GM12878 (cell line): ENCODE data around the gene P2RX1.

Experiments
- CTCF ChIP-seq, 3 experiments: IDR thresholded peaks in 2 of 3; conservative IDR thresholded peaks in 1 of 3; 2 replicates each; pipeline ENCODE4 v1.5.1; 2011; ENCODE audit warnings: low read depth in 3 of 3, low read length in 3 of 3, mild to moderate bottlenecking in 3 of 3, control low read depth in 2 of 3, moderate library complexity in 2 of 3, inconsistent platforms in 1 of 3, mixed read lengths in 1 of 3; ENCODE audit not compliant: control insufficient read depth in 2 of 3, insufficient read depth in 1 of 3; ENCODE audit errors: extremely low read depth in 1 of 3
- POLR2A ChIP-seq: IDR thresholded peaks from 2 replicates; pipeline ENCODE4 v1.6.1; 2011; ENCODE audit warnings: low read depth, mild to moderate bottlenecking, low read length
- ZZZ3 ChIP-seq: IDR thresholded peaks from 2 replicates; pipeline ENCODE4 v1.6.1; 2011; ENCODE audit warnings: low read depth; ENCODE audit not compliant: control insufficient read depth, insufficient read length
- TF ChIP-seq, protein P1 (sequence below): IDR thresholded peaks from 2 replicates; pipeline ENCODE4 v1.6.1; 2012; ENCODE audit warnings: low read length, inconsistent platforms
- TF ChIP-seq, protein P2 (sequence below): IDR thresholded peaks from 2 replicates; pipeline ENCODE4 v1.6.1; 2012; ENCODE audit warnings: low read depth, low read length, improper control_type of control experiment
- TF ChIP-seq, protein P3 (sequence below): IDR thresholded peaks from 2 replicates; pipeline ENCODE4 v1.6.1; 2011; ENCODE audit warnings: borderline replicate concordance, low read depth, mild to moderate bottlenecking, moderate library complexity, low read length; ENCODE audit not compliant: insufficient read depth, poor library complexity, severe bottlenecking

GRCh38 chr17:3953542-3953941, 37.3 kb upstream of the P2RX1 start:
- TF ChIP-seq CTCF (IDR thresholded peaks at IDR 0.05 in 2 of 3, conservative IDR thresholded peaks at IDR 0.05 in 1 of 3; ENCODE audit: control insufficient read depth in 2 of 3, extremely low read depth in 1 of 3, insufficient read depth in 1 of 3, low read depth in 3 of 3, low read length in 3 of 3): no peak
- TF ChIP-seq, protein P1, sequence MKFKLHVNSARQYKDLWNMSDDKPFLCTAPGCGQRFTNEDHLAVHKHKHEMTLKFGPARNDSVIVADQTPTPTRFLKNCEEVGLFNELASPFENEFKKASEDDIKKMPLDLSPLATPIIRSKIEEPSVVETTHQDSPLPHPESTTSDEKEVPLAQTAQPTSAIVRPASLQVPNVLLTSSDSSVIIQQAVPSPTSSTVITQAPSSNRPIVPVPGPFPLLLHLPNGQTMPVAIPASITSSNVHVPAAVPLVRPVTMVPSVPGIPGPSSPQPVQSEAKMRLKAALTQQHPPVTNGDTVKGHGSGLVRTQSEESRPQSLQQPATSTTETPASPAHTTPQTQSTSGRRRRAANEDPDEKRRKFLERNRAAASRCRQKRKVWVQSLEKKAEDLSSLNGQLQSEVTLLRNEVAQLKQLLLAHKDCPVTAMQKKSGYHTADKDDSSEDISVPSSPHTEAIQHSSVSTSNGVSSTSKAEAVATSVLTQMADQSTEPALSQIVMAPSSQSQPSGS: no peak
- TF ChIP-seq ZZZ3: no peak
- TF ChIP-seq POLR2A: no peak
- TF ChIP-seq, protein P2, sequence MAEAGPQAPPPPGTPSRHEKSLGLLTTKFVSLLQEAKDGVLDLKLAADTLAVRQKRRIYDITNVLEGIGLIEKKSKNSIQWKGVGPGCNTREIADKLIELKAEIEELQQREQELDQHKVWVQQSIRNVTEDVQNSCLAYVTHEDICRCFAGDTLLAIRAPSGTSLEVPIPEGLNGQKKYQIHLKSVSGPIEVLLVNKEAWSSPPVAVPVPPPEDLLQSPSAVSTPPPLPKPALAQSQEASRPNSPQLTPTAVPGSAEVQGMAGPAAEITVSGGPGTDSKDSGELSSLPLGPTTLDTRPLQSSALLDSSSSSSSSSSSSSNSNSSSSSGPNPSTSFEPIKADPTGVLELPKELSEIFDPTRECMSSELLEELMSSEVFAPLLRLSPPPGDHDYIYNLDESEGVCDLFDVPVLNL: no peak
- TF ChIP-seq, protein P3, sequence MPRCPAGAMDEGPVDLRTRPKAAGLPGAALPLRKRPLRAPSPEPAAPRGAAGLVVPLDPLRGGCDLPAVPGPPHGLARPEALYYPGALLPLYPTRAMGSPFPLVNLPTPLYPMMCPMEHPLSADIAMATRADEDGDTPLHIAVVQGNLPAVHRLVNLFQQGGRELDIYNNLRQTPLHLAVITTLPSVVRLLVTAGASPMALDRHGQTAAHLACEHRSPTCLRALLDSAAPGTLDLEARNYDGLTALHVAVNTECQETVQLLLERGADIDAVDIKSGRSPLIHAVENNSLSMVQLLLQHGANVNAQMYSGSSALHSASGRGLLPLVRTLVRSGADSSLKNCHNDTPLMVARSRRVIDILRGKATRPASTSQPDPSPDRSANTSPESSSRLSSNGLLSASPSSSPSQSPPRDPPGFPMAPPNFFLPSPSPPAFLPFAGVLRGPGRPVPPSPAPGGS: no peak
